HG02970 (cell line): ENCODE results near the gene DEDD2.

Experiments used
- ATAC-seq: cut with Tn5 transposase; IDR thresholded peaks from one replicate; pipeline ENCODE4 v1.9.1; 2021; ENCODE audit warnings: mild to moderate bottlenecking, moderate library complexity, moderate number of reproducible peaks; ENCODE audit not compliant: unreplicated experiment, low FRiP score

The DEDD2 gene

DNA sequence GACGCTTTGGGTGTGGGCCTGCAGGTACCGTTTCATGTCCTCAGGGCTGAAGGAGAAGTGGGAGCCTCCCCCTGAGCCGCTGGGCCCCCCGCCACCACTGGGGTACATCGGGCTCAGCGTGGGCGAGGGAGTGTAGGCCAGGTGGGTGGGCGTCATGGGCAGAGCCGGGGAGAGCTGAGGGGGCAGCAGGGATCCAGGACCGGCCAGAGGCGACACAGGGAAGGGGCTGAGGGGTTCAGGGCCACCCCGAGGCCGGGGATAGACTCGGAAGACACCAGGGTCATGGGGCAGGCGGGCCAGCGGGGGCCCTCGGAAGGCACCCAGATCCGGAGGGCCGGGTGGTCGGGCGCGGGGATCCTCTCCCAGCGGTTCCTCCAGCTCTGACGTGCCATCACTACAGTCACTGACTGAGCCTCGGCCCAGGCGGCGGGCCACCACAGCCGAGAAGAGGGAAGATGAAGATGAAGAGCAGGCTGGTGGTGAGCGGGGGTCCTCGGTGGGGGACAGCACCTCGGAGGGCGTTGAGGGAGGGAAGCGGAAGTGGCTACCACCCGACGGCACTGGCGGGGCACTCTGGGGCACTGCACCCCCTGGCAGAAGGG lies 31.8 kb upstream of the DEDD2 start:
- no peak for ATAC-seq

DNA sequence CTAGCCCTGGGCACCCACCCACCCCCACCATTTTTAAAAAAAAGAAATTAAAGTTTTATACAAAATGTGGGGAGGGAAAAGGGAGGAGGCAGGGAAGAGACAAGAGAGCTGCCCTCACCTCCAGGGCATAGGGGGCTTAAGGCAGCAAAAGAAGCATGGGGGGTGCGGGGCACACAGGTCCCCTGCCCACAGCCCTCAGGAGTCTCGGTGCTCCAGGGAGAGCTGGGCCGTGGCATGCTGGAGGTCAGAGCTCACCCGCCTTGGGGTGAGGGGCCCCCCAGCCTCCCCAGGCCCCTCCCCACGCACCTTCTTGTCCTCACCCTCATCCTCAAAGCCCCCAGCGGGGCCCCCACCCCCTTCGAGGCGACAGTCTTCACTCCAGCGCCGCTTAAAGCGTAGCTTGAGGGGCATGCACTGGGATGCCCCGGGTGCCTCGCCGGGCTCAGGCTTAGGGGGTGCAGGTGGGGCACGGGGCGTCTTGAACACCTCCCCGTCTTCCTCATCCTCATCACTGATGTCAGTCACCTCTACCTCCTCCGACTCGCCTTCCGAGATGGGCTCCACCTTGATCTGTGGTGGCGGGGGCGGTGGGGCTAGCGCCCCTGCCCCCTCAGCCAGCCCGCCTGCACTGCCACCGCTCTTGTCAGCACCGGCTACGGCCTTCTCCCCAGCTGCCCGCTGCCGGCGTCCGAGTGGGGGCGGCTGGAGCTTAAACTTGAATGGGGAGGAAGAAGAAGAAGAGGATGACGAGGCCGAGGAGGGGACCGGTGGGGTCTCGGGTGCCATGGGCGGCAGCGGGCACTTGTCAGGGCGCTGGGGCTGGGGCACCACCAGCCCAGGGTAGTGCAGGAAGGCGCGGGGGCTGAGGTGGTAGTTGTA lies 31.0 kb upstream of the DEDD2 start:
- ATAC-seq: no peak

DNA sequence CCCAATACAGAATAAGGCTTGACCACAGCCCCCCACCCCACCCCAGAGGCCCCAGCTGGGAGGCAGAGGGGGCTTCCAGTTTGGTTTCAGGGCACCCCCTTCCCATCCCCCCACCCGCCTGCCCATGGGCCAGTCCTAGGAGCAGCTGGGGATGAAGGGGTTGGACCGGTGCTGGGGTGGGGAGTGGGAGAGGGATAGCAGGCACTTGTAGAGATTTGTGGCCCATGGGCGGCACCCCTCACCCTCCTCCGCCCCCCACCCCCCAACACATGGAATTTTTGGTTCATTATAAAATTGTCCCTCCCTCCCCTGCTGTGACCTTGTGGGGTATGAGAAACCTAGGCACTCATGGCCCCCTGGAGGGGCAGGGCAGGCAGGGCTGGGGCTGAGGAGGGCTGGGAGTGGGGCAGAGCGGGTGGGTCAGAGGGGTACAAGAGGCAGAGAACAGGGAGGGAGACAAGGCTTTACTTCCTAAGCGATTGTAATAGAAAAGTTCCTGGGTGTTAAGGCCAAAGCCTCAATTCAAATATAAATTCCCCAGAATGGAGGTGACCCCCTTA lies 30.2 kb upstream of the DEDD2 start:
- no peak for ATAC-seq

DNA sequence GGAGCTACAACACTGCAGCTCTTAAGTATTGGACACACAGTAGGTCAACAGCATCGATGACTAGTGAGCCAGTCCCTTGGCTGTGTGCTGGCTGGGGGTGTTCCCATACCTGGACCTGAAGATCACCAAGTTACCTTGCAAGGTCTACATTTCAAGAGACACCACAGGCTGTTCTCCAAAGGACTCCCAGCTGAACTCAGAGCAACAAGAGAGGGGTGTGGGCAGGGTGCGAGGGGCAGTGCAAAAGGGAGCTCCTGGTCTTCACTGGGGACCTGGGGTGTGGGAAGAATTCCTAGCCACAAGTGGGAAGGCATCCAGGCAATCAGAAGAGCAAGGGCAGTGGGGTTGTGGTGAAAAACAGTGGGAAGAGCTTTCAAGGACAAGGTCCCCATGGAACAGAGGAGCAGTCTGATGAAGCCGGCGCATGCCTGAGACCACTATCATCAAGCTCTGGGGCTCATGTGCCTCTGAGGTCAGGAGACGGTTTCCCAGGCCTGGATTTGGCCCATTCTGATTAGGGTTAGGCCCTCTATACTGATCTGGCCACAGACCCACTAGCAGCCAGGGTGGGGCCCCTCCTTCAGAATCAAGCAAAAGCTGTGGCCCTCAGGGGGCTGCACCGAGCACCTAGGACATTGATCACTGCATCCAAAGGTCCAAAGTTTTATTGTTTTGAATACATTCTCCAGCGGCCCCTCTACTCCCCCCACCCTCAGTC lies 29.6 kb upstream of the DEDD2 start:
- no peak for ATAC-seq

DNA sequence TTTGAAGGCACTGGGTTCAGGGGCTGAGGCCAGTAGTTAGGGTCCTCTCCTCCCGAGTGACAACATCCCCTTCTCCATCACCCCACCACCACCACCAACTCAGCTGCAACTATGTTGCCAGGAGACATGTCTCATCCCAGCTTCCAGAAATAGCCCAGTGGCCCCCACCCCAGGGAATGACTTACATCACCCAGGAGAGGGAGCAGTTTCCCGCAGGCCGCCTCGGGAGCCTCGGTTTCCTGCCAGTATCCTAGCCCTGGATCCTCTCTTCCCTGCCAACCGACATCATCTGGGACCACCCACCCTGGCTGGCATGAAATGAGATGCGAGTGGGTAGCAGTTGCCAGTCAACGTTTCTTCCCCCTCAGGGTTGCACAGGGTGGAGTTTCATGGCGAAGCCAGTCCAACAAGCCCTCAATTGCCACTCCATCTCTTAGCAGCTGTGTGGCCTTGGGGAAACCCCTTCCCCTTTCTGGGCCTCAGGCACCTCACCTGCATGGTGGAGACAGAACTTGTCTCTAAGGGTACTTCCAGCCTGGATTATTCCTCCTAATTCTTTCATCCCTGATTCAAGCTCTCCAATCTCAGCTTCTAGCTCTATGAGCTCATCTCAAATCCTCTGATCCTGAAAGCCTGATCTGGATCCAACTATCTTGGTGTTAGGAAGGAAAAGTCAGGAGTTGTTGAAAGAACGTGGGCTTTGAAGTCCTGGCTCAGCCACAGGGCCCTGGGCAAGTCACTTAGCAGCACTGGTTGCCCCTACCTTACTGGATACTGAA lies 28.9 kb upstream of the DEDD2 start:
- no peak for ATAC-seq

DNA sequence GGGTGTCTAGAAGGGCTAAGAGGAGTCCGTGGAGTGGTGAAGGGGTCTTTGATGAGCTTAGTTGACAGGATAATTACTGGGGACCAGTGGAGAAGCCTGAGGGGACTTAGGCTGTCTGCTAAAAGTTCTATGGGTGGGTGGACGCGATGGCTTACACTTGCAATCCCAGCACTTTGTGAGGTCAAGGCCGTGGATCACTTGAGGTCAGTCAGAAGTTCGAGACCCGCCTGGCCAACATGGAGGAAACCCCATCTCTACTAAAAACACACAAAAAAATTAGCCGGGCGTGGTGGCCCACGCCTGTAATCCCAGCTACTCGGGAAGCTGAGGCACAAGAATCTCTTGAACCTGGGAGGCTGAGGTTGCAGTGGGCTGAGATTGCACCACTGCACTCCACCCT lies 27.8 kb upstream of the DEDD2 start:
- ATAC-seq: no peak

DNA sequence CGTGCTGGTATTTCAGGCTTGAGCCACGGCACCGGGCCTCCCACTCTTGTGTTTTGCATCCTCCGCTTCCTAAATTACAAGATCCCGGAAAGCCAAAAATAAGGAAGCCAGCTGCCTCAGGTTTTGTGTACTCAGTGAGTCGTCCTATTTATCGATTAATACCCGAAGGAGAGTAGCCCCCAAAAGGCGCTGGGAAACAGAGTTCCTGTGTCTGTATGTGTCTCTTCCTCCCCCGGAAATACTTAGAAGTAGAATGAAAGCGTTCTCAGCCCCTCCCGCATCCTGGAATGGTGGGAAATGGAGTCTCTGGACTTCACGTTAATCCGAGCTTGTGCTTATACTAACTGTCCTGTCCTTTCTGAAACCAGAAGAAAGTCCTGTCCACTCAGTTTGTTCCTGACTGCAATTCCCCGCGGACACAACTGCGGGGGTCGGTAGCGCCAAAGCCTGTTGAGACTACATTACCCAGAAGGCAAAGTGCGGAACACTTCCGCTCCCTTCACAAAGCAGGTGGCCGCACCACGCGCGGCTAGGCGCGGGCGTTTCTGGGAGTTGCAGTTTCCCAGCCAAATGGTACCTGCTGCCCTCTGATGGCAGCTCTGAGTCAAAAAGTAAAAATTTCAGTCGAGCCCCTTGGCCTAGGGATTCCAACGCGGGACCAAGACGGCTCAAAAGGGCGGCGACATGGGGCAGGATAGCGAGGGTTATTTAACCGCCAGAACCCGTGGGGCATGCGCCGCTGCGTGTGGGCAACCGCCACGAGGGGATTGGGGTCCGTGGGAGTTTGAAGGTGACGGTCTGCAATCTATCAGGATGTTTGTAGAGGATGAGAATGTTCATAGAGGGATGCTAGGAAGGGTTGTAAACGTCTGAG lies 27.1 kb upstream of the DEDD2 start:
- peak; percentile 37 for ATAC-seq

DNA sequence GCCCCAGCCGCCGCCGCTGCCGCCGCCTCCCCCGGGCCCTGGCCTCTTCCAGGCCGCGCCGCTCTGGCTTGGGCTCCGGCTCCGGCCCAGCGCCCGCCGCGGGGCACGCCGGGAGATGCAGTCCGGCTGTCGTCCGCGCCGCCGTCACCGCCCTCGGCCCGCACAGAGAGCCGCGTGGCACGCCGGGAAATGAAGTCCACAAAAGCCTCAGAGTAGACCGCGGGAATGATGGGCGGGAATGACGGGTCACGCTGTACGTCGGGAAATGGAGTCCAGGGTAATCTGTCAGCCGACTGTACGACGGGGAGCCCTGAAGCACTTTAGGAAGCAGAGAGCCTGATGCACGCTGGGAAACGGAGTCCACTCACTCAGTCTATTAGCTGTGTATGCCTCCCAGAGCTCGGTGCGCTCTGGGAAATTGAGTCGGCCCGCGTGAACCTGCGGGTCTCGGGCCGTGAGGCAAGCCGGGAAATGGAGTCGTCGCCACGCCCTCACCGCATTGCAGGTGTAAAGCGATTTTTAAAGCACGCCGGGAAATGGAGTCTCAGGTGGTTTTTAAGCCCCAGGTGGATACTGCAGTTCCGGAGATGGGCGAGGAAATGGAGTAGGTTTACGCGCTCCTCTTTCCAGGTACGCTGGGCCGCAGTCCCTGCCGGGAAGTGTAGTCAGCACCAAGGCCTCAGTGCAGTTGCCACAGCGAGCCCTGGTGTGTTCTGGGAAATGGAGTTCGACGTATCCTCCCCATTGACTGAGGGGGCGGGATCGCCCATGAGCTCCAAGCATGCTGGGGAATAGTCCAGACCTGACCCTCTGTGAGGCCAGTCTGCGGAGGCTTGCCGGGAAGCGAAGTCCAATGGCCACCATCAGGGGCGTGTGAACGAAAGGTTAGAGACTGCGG lies 25.3 kb upstream of the DEDD2 start, which contains the start of gene GSK3A:
Gene GSK3A, minus strand, starts transcription at position 91 of the 898 bp plus-strand sequence. CDS start 137 bp downstream, outside the sequence.
- peak; percentile 64 for ATAC-seq

DNA sequence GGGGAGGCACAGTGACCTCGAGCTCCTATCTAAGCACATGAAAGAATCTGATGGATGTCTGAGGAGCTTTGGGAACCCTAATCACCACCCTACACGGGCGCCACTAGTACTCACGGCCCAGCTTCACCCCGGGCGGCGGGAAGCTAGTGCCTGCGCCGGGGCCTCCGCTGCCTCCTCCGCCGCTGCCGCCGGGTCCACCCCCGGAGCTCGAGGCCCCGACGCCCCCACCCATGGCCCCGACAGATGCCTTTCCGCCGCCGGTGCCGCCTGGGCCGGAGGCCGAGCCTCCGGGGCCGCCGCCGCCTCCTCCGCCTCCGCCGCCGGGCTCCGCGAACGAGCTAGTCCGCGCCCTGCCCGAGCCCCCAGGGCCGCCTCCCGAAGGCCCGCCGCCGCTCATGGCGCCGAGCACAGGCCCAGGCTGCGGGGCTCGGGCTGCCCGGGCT lies 24.6 kb upstream of the DEDD2 start:
- no peak for ATAC-seq

DNA sequence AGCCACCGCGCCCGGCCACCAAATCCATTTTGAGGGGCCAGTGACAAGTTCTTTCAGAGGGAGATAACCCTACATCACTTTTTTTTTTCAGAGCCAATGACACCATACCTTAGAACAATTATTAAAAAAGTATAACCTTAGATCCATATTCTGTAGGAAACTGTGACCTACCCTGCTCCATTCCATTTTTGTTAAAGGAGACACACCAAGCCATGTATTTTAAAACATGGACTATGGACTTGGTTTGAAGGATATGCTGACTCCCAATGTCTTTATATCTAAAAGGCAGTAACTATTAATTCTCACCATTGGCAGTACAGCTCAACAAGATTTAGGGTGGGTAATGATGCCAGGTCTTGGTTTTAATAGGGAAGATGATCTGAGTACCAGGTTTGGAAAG lies 23.8 kb upstream of the DEDD2 start:
- no peak for ATAC-seq

DNA sequence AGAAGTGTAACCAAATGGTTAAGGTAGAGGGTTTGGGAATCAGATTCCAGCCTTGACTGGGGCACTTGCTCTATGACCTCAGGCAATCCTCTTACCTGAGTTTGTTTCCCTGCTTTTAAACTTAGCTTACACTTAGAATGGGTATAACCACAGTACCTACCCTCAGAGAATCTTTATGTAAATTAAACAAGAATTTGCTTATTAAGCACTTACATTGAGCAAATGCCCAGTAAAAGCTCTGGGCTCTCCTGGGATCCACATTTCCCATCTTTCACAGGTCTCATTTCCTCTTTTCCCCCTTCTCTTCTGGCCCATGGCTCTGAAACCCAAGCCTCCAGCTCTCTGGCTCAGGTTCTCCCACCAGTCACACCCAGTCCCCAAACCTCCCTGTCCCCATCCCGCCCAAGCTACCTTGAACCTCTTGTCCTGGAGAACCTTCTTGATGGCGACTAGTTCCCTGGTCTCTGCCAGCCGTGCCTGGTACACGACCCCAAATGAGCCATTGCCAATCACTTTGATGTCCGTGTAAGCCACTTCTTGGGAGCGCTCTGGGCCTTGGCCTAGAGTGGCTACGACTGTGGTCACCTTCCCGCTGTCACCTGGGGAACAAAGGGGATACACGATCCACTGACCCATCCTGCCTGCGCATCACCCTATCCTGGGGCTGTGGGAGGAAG lies 22.2 kb upstream of the DEDD2 start:
- no peak for ATAC-seq

DNA sequence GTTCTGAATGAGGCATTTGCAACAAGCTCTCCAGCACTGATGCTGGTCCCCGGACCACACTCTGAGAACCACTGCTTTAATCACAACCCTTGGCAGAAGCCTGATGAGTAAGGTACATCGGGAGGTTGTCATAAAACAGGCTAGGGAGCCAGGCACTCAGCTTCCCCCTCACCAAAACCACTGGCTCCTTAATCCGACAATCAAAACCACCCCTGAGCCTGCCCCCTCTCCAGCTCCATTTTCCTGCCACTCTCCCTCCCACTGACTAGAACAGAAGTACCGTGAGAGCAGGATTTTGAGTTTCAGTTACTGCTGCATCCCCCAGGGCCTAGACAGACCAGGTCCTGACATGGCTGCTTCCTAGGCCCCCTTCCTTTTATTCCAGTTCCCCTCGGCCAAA lies 17.7 kb upstream of the DEDD2 start:
- ATAC-seq: no peak

DNA sequence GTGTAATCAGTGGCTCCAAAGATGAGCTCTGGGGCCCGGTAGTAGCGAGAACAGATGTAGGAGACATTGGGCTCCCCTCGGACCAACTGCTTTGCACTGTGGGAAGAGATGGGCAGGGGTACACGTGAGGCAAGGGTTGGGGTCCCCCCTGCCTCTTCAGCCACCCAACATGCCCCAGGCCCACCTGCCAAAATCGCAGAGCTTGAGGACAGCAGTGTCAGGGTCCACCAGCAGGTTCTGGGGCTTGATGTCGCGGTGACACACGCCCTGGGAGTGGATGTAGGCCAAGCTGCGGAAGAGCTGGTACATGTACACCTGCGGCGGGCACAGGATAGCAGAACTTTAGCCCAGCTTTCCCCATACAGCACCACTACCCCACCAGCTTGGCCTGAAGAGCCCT lies 16.9 kb upstream of the DEDD2 start:
- ATAC-seq: no peak

DNA sequence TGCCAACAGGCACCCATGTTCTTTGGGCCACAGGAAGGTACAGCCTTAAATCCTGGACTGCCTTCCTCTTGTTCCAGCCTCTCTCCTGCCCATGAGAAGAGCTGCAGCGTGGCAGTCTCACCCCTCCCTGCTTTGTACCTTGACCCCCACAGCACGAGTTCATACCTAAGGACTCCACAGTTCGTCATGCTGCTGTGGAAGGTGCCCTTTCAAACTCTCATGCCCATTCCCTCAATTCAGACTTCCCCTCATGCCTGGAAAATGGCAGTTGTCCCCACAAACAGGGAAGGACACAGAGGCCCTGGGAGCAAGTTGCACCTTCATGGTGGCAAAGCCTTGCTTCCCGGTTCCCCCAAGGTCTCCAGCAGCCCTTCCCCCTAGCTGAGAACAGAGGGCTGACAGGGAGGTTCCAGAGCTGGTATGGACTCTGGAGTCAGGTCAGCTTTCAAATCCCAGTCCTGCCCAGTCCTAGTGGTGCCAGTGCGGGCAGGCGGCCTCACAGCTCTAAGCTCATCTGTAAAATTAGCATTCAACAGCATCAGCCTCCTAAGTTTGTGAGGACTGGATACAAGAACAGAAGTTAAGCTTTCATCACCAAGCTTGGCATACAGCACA lies 16.3 kb upstream of the DEDD2 start:
- no peak for ATAC-seq

DNA sequence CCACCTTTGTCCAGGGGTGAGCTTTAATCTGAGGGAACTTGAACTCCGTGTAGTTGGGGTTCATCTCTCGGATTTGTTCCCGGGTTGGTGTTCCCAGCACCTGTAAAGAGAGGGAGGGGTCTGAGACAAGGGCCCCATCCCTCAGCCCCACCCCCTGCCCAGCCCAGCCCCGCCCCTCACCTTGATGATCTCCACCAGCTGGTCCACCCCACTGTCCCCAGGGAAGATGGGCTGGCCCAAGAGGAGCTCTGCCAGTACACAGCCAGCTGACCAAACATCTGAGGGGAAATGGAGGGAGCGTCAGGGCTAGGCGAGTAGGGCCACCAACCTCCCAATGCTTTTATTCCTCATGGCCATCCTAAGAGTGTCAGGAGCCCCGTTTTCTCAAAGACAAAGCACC lies 15.6 kb upstream of the DEDD2 start:
- ATAC-seq: no peak

DNA sequence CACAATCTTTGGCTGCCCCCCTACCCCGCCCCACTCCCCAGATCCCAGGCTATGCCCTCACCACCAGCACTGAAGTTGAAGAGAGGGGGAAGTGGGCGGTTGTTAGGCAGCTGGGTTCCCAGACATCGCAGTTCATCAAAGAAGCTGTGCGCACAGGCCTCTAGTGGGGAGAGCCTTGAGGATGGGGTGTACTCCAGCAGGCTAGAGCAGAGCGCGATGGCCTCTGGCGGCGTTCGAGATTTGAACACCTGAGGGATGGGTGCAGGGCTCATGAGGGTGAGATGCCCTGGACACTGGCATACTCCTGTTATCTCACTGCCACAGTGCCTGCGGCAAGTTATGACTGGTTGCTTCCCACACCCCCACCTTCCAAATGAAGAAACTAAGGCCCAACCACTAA lies 15.0 kb upstream of the DEDD2 start:
- ATAC-seq: no peak

DNA sequence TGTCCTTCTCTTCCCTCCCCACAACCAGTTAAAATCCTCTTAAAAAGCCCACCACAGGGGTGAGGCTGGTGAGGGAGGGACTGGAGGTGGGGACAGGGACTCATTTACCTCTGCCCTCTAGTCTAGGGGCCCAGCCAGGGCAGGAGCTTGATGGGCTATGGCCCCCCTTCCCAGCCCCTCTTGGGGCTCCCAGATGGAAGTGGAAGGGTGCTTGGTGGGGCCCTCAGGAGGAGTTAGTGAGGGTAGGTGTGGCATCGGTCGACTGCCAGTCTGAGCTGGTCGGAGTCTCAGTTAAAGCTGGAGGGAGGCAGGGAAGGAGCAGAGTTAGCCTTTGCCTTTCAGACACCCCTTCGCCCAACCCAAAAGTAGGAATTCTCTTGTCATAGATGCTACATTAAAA lies 13.1 kb upstream of the DEDD2 start:
- no peak for ATAC-seq
